ENCODE measurements around the gene CFAP221.

The CFAP221 gene

DNA sequence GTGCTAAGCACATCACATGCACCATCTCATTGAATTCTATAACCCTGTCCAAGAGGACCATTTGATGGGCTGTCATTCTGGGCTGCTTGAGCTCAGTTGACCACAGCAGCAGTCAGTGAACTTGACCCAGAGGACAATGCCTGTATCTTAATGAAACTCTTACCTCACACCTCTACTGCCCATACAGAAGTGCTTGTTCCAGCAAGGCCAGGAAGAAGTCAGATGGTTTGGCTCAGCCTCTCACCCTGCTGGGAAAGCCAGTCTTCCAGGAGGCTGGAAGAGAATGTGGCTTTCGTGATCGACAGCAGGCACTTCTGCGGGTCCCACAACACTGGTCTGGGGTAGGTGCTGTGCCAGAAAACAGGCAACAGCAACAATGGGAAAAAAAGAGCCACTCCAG is 47.3 kb downstream of the CFAP221 start:
- no peaks in the 10 kb centered on the region for H3K36me3 ChIP-seq (ENCODE audit: insufficient read depth, low read length)
- no peaks in the 10 kb centered on the region for H3K79me2 ChIP-seq (ENCODE audit: insufficient read depth, low read length)
- H3K9me2 ChIP-seq (replicated peaks; ENCODE audit: low read depth, low read length): no peaks in the 10 kb centered on the region
- TF ChIP-seq EZH2phosphoT487 (IDR thresholded peaks at IDR 0.05; ENCODE audit: borderline replicate concordance) (no peak), CTCF (conservative IDR thresholded peaks at IDR 0.05; ENCODE audit: low read length) (no peak)
- no peaks in the 10 kb centered on the region for H4K20me1 ChIP-seq (ENCODE audit: insufficient read depth, low read length, poor library complexity, severe bottlenecking)
- H3F3A ChIP-seq (ENCODE audit: low read depth): no peaks in the 10 kb centered on the region
- no peaks in the 10 kb centered on the region for H3K27me3 ChIP-seq (ENCODE audit: insufficient read depth, low read length, poor library complexity, severe bottlenecking)
- H3K9ac ChIP-seq (ENCODE audit: low read depth, low read length, poor library complexity, severe bottlenecking): no peak overlapping the region
- no peak overlapping the region for H3K4me2 ChIP-seq (ENCODE audit: low read depth, low read length, poor library complexity, severe bottlenecking)
- no peak overlapping the region for H3K4me3 ChIP-seq (ENCODE audit: low read length, poor library complexity, severe bottlenecking)
- H3K9me3 ChIP-seq (ENCODE audit: insufficient read depth, low read depth, low read length): no peaks in the 10 kb centered on the region
- H2AFZ ChIP-seq (ENCODE audit: low read length): no peak overlapping the region
- H3K4me1 ChIP-seq (ENCODE audit: insufficient read depth, low read length, poor library complexity, severe bottlenecking): no peaks in the 10 kb centered on the region

DNA sequence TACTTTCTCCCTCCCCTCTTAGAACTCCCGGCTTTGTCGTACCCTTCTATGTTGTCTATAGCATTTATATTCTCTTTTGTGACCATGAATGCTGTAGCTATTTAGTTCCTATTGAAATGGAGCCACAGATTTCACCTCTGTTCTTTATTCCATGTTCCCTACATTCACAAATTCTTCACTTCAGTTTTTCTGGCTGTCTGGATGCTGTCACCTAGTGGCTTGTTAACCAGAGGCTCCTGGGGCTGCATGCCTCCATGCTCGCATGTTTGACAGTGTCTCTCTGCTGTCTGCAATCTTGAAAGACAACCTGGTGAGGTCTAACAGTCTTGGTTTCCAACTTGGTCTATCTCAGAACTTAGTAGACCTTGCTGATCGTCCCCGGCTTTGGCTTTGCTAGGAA is 48.2 kb downstream of the CFAP221 start:
- no peak for TF ChIP-seq EZH2phosphoT487 (IDR thresholded peaks at IDR 0.05; ENCODE audit: borderline replicate concordance)
- TF ChIP-seq CTCF (conservative IDR thresholded peaks at IDR 0.05; ENCODE audit: low read length): no peak
- Histone ChIP-seq H3K9me2 (replicated peaks; ENCODE audit: low read depth, low read length) (no peaks in the 10 kb centered on the region), H3K4me3 (ENCODE audit: low read length, poor library complexity, severe bottlenecking) (no peak overlapping the region), H3K4me1 (ENCODE audit: insufficient read depth, low read length, poor library complexity, severe bottlenecking) (no peaks in the 10 kb centered on the region), H3K9ac (ENCODE audit: low read depth, low read length, poor library complexity, severe bottlenecking) (no peak overlapping the region), H3K36me3 (ENCODE audit: insufficient read depth, low read length) (no peaks in the 10 kb centered on the region), H3K27me3 (ENCODE audit: insufficient read depth, low read length, poor library complexity, severe bottlenecking) (no peaks in the 10 kb centered on the region), H4K20me1 (ENCODE audit: insufficient read depth, low read length, poor library complexity, severe bottlenecking) (no peaks in the 10 kb centered on the region), H3K79me2 (ENCODE audit: insufficient read depth, low read length) (no peaks in the 10 kb centered on the region), H3K9me3 (ENCODE audit: insufficient read depth, low read depth, low read length) (no peaks in the 10 kb centered on the region), H3K4me2 (ENCODE audit: low read depth, low read length, poor library complexity, severe bottlenecking) (no peak overlapping the region), H2AFZ (ENCODE audit: low read length) (no peak overlapping the region), H3F3A (ENCODE audit: low read depth) (no peaks in the 10 kb centered on the region)

- Histone ChIP-seq H3K9me3 (ENCODE audit: insufficient read depth, low read depth, low read length) (no peaks in the 10 kb centered on the region), H3K4me3 (ENCODE audit: low read length, poor library complexity, severe bottlenecking) (no peak overlapping the region), H4K20me1 (ENCODE audit: insufficient read depth, low read length, poor library complexity, severe bottlenecking) (no peaks in the 10 kb centered on the region), H3K36me3 (ENCODE audit: insufficient read depth, low read length) (no peaks in the 10 kb centered on the region), H3K79me2 (ENCODE audit: insufficient read depth, low read length) (no peaks in the 10 kb centered on the region), H3F3A (ENCODE audit: low read depth) (no peaks in the 10 kb centered on the region), H3K4me2 (ENCODE audit: low read depth, low read length, poor library complexity, severe bottlenecking) (no peak overlapping the region), H2AFZ (ENCODE audit: low read length) (no peak overlapping the region), H3K27me3 (ENCODE audit: insufficient read depth, low read length, poor library complexity, severe bottlenecking) (no peaks in the 10 kb centered on the region), H3K9ac (ENCODE audit: low read depth, low read length, poor library complexity, severe bottlenecking) (no peak overlapping the region), H3K4me1 (ENCODE audit: insufficient read depth, low read length, poor library complexity, severe bottlenecking) (no peaks in the 10 kb centered on the region), H3K9me2 (replicated peaks; ENCODE audit: low read depth, low read length) (no peaks in the 10 kb centered on the region)
- TF ChIP-seq EZH2phosphoT487 (IDR thresholded peaks at IDR 0.05; ENCODE audit: borderline replicate concordance) (no peak), CTCF (conservative IDR thresholded peaks at IDR 0.05; ENCODE audit: low read length) (no peak)
Measured at GRCh38 chr2:119596638-119597037, 52.4 kb downstream of the CFAP221 start.
